Activated CD4-positive, alpha-beta T cell treated with anti-CD3 and anti-CD28 coated beads, Interleukin-2, amount 50 U/mL, for 4 hours (primary cell): ENCODE measurements around the gene TUBA4B.
"Not testable (repeated sequence)": the region's sequence is repeated elsewhere in the genome, so short reads cannot be mapped to it uniquely, and the experiment has no call there.

Experiments
- DNase-seq, 2 experiments: peaks; one replicate each; pipeline ENCODE4 v3.0.0-alpha.2; 2020

Gene TUBA4B

GRCh38 chr2:219277703-219278654, 24.9 kb downstream of the TUBA4B start:
- peak; percentile 65 to 68 for DNase-seq

- no peak for DNase-seq
Observed at GRCh38 chr2:219278655-219279150, 25.7 kb downstream of the TUBA4B start.

- DNase-seq, result peak; percentile 98 to 99
Observed at GRCh38 chr2:219279151-219279915, 26.3 kb downstream of the TUBA4B start, which contains the start of gene DNAJB2. DNAJB2 (plus strand) TSS chr2:219279366; CDS start chr2:219279834, 468 bp downstream.

GRCh38 chr2:219279916-219280516, 27.0 kb downstream of the TUBA4B start:
- DNase-seq, result no peak

GRCh38 chr2:219280651-219281050, 27.6 kb downstream of the TUBA4B start:
- DNase-seq, result no peak

GRCh38 chr2:219281588-219281987, 28.5 kb downstream of the TUBA4B start:
- no peak for DNase-seq

GRCh38 chr2:219282375-219282774, 29.3 kb downstream of the TUBA4B start:
- DNase-seq, result no peak

GRCh38 chr2:219282943-219283581, 30.0 kb downstream of the TUBA4B start:
- no peak for DNase-seq

GRCh38 chr2:219284501-219285372, 31.7 kb downstream of the TUBA4B start:
- no peak for DNase-seq

- no peak for DNase-seq
Observed at GRCh38 chr2:219285373-219285735, 32.3 kb downstream of the TUBA4B start.

GRCh38 chr2:219285894-219286425, 32.9 kb downstream of the TUBA4B start:
- no peak for DNase-seq

GRCh38 chr2:219286436-219287115, 33.5 kb downstream of the TUBA4B start:
- DNase-seq, result no peak

- DNase-seq, result not testable (repeated sequence)
Observed at GRCh38 chr2:219287116-219287440, 34.0 kb downstream of the TUBA4B start.

GRCh38 chr2:219287580-219288265, 34.7 kb downstream of the TUBA4B start:
- no peak for DNase-seq

- no peak for DNase-seq
Observed at GRCh38 chr2:219289195-219289536, 36.1 kb downstream of the TUBA4B start.

- no peak for DNase-seq
Observed at GRCh38 chr2:219289537-219290361, 36.7 kb downstream of the TUBA4B start.

- no peak for DNase-seq
Observed at GRCh38 chr2:219290381-219291171, 37.5 kb downstream of the TUBA4B start.

- DNase-seq, result no peak
Observed at GRCh38 chr2:219291394-219291793, 38.4 kb downstream of the TUBA4B start.
